Effector CD8-positive, alpha-beta T cell (primary cell): ENCODE measurements around the gene DENND4A.
A peak's percentile ranks its signal among the peaks of the same experiment; 100 is the strongest.
"Not testable (repeated sequence)": the region's sequence is repeated elsewhere in the genome, so short reads cannot be mapped to it uniquely, and the experiment has no call there.

Experiments
- DNase-seq: peaks from one replicate; lab custom pipeline; 2025; lab: John Stamatoyannopoulos, UW

DENND4A gene

DNA sequence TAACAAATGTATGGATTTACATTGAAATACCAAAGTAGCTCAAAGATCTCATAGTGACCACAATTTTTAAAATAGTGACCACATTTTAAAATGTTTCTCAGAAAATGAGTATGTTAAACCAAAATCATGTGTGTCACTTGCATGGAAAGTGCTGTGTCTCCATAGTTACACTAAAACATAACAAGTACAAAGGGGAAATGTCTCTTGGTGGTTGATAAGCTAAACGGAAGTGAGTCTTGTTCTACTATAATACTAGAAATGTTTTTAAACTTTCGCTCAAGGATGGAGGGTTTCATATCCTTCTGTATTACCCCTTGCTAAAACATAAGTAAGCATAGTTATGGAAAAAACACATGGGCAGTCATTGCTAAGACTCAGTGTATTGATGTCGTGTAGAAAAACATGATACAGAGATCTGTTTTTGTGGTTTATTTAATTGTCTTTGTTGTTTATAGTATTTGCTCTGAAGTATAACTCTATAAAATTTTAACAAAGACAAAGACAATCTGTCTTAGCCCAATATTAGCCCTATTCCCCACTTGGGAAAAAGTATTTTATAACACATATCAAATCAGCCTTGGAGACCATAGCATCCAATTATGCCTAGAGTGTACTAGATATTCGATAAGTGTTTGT is 27.0 kb upstream of the DENND4A start:
- no peak for DNase-seq

DNA sequence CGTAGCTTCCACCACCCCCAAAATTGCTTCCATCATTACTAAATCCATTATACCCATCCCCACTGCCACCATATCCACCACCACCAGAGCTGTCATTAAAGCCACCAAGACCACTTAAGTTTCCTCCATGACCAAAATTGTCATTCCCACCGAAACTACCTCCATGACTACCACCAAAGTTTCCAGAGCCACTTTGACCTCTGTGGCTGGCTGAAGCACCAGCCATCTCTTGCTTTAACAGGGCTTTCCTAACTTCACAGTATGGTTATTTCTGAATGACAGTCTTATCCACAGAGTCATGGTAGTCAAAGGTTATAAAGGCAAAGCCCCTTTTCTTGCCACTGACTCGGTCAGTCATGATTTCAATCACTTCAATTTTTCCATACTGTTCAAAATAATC is 24.3 kb upstream of the DENND4A start:
- no peak for DNase-seq

DNA sequence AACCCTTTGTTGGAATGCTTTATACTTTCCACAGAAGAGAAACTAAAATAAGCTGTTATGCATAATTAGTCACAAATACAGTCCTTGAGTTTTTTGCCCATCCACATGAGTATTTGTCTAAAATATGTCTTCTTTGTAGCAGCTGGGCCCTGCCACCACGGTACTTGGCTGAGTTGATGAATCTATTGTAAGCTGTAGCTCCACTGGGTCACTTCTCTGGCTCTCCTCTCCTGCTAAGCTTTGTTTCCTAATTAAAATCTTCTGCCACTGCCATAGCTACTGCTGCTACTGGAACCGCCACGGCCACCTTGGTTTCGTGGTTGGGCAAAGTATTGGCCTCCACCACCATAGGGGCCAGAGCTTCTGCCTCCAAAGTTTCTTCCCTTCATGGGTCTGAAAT is 23.9 kb upstream of the DENND4A start:
- not testable (repeated sequence) for DNase-seq

DNA sequence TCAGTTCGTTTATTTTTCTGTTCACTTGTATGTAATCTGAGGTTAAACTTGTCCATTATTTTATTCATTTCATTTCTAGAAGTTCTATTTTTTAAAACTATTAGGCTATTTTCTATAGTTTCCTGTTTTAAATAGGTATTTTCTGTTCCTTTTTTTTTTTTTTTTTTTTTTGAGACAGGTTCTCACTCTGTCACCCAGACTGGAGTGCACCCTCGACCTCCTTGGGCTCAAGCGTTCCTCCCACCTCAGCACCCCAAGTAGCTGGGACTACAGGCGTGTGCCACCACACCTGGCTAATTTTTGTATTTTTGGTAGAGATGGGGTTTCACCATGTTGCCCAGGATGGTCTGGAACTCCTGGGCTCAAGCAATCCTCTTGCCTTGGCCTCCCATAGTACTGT is 22.2 kb upstream of the DENND4A start:
- DNase-seq: not testable (repeated sequence)

DNA sequence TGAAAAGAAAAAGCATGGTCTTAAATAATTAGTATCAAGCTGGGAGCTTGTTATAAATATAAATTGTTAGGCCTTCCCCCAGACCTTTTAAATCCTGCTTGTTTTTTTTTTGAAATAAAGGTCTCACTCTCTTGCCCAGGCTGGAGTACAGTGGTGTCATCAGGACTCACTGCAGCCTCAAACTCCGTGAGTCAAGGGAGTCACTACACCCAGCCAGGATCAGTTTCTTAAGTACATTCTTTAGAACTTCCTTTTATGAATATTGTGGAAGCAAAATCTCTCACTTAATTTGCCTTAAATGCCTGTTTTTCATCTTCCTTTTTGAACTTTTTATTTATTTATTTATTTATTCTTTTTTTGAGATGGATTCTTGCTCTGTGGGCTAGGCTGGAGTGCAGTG is 20.8 kb upstream of the DENND4A start:
- DNase-seq: no peak

DNA sequence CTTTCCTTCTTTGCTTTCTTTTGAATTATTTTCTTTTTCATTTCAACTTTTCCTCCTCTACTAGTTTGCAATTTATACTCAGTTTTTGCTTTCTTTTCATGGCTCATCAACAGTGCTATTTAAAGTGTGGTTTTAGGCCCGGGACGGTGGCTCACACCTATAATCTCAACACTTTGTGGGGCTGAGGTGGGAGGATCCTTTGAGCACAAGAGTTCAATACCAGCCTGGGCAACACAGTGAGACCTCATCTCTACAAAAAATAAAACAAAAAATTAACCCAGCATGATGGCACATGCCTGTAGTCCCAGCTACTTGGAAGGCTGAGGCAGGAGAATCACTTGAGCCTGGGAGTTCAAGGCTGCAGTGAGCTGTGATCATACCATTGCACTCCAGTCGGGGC is 20.4 kb upstream of the DENND4A start:
- DNase-seq: no peak

DNA sequence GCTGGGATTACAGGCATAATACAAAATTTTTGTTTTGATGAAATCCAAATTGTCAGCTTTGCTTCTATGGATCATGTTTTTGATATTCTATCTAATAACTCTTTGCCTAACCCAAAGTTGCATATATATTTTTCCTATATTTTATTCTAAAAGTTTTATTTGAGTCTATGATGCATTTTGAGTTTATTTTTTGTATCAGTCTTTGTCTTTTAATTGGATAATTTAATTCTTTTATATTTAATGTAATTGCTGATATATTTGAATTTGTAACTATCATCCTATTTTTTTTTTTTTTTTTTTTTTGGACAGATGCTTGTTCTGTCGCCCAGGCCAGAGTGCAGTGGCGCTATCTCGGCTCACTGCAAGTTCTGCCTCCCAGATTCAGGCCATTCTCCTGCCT is 19.7 kb upstream of the DENND4A start:
- DNase-seq: no peak

DNA sequence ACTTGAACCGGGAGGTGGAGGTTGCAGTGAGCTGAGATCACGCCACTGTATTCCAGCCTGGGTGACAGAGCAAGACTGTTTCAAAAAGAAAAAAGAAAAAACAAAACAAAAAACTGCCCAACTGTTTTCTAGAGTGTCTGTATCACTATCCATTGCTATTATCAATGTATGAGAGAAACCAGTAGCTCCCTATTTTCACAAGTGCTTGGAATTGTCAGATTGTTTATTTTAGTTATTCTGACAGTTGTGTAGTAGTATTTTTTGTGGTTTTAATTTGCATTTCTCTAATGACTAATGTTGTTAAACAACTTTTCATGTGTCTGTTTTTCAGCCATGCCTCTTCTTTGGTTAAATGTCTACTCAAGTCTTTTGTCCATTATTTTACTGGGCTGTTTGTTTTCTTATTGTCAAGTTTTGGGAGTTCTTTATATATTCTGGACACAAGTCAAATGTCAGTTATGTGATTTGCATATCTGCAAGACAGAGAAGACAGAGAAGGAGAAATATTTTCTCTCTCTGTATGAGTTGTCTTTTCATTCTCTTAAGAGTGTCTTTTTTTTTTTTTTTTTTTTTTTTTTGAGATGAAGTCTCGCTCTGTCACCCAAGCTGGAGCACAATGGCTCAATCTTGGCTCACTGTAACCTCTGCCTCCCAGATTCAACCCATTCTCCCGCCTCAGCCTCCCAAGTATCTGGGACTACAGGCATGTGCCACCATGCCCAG is 19.1 kb upstream of the DENND4A start:
- DNase-seq: not testable (repeated sequence)

DNA sequence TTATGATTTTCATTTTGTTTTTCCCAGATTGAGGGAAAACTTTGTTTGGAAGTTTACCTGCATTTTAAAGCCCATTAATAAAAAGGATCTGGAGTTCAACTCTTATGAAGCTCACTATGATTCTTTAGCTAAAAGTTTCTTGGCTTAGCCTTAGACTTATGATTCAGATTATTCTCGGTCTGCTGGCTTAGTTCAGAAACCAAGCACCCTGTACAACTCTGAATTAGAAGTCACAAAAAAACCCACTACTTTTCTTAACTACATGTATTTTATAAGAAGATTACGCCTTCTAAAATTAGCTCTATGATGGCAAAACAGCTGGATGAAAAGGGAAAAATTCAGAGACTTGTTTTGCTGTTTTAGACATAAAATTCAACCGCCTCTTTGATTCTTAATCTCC is 14.3 kb upstream of the DENND4A start:
- no peak for DNase-seq

DNA sequence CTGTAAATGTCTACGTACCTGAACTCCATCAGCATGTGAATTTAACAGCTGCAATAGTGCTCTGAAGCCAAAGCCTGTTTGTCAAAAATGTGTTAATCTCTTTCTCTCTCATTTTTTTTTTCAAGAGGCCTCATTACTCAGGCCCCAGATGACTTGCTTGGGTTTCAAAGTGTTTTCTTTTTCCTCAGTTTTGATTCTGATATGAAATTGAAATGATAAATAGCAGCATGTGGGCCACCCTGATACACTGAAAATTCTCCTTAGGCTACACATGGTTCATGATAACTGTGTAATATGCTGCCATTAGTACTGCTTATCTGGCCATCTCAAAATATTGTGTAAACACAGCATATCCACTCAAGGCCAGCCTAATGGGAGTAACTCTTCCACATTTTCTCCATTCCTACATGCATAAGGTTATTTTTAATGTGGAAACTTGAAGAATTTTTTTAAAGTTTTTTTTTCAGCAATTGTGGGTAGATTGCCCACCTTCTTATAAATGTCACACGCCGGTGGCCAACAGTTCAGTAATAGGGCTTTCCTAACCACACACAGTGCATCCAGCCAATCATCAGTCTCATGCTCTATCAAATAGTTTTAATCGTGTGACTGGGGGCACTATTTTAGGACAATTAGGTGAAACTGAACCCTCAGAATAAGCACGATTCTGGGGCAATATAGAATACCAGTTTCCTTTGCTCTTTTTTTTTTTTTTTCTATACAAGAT is 13.1 kb upstream of the DENND4A start:
- no peak for DNase-seq

DNA sequence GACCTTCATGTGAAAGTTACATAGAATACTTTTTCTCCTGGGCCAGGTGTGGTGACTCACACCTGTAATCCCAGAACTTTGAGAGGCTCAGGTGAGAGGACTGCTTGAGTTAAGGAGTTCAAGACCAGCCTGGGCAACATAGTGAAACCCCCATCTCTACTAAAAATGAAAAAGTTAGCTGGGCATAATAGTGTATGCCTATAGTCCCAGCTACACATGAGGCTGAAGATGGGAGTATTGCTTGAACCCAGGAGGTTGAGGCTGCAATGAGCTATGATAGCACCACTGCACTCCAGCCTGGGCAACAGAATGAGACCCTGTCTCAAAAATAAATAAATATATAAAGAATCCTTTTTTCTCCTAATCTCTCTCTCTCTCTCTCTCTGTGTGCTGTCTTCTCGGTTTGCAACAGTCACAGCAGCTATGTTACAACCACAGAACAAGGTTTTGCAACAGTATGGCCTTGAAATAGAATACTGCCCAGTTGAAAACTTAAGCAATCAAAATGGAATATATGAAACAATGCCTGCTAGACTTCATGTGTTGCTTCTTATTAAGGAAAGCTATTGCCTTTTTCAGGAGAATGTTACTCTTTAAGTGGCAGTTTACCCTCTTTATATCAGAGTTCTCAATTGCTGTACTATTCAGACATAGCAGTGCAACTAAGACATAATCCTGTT is 12.3 kb upstream of the DENND4A start:
- DNase-seq: no peak

DNA sequence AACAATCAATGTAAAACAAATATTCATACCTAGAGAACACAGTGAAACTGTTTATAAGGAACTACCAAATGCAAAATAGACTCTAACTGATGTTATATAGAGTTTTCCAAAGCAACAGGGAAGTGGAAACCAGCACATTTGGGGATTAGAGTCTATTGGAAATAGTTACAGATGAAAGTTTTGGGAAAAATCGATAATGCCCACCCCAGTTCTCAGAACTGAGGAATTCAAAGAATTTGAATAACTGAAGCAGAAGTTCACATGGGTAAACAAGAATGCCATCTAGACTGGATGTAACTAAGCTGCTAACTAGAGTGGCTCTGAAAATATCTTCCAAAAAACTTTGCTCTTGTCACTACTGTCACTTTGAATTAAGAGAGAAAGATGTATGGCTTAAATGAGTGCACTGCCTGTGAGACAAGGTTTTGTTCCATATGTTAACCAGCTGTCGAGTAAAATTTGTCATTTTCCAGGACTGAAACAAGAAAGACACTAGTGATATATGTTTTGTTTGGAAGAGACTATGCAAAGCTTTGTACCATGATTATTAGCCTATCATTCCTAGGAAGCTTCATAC is 9.2 kb upstream of the DENND4A start:
- no peak for DNase-seq

DNA sequence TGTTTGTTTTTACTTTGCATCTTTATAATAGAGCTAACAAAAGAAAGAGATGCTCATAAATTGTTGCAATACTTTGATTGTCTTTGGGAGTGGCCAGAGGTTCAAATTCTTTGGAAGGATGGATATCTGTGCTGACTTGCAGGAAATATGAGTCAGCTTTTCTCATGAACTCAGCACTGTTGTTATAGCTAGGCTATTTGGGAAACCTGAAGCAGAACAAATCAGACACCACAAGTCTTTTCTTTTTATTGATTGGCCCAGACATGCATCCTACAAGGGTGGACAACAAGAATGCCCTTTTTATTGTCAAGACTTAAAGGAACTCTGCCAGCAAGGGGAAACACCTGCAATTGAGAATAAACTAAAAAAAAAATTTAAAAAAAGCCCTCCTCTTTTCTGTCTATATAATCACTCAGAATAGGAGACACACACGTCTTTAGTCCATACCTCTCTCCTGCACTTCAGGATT is 4.6 kb upstream of the DENND4A start:
- DNase-seq: no peak

DNA sequence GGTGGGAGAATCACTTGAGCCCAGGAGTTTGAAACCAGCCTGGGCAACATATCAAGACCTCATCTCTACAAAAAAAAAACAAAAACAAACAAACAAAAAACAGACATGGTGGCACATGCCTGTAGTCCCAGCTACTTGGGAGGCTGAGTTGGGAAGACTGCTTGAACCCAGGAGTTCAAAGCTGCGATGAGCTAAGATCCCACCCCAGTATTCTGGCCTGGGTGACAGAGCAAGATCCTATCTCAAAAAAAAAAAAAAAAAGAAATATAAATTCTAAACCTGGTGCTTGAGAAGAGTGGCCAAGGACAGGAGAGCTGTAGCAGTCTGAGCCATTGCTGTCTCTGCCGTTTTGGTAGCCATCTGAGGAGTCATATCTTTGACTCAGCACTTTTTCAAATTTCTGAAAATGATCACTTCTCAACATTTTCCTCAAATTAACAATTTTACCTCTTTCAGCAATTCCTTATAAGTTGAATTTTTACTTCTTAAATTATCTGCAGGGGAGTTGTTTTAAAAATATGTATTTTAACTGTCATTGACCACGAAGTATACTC is 3.6 kb upstream of the DENND4A start:
- DNase-seq: no peak

DNA sequence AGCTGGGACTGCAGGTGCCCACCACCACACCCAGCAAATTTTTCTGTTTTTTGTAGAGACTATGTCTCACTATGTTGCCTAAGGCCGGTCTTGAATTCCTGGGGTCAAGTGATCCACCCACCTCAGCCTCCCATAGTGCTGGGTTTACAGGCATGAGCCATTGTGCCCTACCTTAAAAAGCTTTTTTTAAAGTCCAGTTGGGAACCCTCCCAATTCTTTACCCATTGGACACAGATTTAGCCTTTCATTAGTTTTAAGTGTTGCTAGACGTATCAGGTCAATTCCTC is 1.7 kb upstream of the DENND4A start:
- DNase-seq: no peak

DNA sequence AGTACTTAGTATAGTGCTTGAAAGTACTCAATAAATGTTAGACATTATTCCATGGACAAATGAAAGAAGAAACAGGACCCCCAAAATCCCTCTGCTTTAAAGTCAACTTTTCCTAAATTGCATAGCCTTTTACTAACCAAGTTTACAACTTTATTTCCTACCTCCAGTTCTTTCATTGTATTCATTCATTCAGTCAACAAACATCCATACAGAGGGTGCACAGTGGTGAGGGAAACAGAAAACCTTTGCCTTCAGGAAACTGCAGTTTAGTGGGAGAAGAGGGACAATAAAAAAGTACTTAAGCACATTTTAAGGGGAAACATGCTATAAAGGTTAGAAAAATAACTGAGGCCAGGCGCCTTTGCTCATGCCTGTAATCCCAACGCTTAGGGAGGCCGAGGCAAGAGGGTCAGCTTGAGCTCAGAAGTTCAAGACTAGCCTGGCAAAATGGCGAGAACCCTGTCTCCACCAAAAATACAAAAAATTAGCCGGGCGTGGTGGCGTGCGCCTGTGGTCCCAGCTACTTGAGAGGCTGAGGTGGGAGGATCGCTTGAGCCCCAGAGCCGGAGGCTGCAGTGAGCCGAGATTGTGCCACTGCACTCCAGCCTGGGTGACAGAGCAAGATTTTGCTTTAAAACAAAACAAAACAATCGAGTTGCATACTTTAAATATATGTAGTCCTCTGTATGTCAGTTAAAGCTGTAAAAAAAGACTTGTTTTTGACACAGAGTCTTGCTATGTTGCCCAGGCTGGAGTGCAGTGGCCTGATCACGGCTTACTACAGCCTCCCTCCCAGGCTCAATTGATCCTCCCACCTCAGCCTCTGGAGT is 1.1 kb upstream of the DENND4A start:
- DNase-seq: no peak

DNA sequence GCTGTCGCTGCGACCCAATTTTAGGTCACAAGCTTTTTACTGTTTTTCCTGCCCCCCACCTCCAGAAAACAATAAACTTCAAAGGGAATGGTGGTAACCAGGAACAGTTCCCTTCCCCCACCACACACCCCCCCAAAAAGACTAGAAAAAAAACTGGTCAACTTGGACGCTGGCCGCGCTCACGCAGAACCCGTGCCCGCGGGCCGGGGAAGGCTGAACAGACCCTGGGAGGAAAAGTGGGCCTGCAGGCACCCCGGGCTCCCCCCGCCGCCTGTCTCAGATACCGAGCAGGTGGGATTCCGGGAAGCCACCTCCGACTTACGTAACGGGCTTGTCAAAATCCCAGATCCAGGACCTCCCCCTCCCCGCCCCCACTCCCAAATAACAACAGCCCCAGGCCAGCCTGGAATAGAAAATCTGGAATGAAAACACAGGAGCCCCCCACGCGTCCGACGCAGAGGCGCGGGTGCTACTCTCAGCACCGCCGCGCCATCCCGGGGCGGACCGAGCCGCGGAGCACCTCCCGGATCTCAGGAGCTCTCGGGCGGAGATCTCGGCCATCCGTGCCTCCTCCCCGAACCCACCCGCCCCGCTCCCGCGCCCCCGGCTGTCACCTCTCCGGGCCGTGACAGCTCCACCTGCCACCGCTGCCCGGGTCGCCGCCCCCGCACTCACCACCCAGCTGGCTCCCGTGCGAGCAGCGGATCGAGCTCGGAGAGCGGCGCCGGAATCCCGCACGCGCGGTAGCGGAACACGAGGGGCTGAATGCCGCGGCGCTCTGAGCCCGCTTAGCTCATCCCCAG is 557 bp downstream of the DENND4A start:
- peak; percentile 53 for DNase-seq

DNA sequence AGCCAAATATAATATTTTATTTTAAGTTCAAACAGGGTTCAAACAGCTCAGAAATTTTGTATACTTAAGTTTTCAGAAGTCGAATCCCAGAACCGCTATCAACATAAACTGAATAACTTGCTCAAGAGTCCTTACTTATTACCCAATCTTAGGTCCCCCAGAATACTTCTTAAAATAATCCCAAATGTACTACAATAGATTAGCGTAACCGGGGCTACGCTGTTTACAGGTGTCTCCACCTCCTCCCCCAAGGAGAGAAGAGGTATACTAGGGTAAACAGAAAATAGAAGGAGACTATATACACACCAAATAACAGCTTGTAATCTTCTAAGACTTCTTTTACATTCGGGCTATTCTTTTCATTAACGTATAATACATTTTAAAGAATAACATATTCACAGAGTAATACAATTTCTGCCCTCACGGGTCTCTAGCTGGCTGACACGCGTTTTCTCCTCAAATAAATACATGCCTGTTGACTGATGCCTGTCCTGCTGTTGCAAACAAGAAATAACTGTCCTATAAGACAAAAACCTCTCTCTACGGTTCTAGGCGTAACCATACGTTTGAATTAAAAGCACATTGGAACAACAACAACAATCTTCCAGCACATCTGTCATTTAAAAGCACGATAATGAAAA is 1.3 kb downstream of the DENND4A start:
- no peak for DNase-seq

DNA sequence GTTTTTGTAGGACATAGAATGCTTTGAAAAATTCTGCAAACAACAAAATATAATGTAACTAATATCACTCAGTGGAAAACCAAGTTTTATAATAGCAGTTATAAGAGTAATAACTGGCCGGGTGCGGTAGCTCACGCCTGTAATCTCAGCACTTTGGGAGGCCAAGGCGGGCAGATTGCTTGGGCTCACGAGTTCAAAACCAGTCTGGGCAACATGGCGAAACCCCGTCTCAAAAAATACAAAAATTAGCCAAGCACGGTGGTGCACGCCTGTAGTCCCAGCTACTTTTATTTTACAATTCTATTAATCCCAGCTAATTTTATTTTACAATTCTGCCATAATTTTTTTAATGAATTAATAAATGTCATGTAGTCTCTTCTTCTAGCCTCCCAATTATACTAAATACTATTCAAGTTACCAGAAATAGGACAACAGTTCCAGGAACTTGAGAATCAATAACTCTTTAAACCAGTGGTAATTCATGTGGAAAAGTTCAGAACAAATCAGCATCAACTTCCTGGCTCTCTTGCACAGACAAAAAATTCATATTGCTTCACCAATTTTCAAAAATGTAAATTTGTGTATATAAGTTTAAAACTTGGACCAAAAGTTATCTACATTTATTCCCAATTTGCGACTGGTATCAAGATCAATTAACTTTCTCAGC is 2.2 kb downstream of the DENND4A start:
- no peak for DNase-seq
